SH-SY5Y (cell line): Measurements from ENCODE around the gene BAIAP2.
A peak's percentile ranks its signal among the peaks of the same experiment; 100 is the strongest.

ENCODE experiments used
- GATA2 ChIP-seq: IDR thresholded peaks from 2 replicates; pipeline ENCODE4 v1.6.1; 2011; ENCODE audit warnings: mild to moderate bottlenecking, low read depth, low read length
- GATA3 ChIP-seq: IDR thresholded peaks from 2 replicates; pipeline ENCODE4 v1.6.1; 2011; ENCODE audit warnings: low read depth, mild to moderate bottlenecking, low read length, moderate library complexity

Gene BAIAP2

DNA sequence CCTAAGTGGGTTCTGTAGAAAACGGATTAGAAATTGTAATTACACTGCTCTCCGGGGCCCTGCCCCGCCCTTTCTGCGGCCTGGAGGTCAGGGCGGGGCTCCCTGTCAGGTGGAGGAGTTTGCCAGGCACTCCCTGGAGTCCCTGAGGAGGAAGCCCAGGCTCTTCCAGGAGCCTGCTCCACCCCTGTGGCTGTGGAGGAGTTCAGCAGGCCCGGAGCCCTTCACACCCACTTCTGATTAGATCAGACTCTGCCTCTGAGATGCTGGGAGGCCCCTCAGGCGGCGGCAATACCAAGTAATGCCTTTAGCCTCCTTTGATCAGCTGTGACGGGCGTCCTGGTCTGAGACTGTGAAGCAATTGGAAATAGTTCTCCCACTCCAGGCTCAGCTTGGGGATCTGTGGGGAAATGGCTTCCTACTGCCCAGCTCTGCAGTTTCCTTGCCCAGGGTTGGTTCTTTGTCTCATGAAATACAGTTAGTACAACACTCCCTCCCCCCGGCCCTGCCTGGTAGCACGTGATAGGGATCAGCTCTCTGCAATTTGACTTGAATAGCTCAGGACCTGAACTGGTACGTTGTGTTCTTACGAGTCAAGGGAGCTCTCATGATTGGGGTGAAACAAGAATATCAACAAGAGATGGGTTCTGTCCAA, 22.3 kb downstream of the BAIAP2 start:
- no peak for TF ChIP-seq GATA3
- TF ChIP-seq GATA2 = peak; percentile 70

GRCh38 chr17:81057777-81058176, 22.8 kb downstream of the BAIAP2 start:
- no peak; the same call in 1 of the 2 replicates for TF ChIP-seq GATA2
- no peak for TF ChIP-seq GATA3

- TF ChIP-seq GATA2 (no peak), GATA3 (no peak)
These were observed 23.4 kb downstream of the BAIAP2 start for GRCh38 chr17:81058263-81058871.

DNA sequence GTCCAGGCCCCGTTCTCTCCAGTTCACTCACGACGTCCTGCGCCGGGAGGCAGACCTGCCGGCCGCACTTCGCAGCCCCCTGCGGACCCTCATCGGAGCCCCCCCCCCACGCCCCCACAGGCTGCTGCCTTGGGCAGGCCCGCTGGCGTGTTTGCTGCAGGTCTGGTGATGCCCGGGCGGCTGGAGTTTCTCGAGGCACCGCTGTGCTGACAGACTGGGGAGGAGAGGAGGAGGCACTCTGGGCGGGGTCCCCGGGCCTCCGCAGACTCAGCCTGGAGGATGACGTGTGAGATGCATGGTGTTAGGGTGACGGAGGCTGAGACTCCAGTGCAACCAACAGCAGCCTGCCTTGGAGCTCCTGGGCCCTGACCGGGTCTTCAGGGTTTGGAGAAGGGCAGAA, 24.1 kb downstream of the BAIAP2 start:
- TF ChIP-seq GATA2 (no peak), GATA3 (no peak)

- no peak for TF ChIP-seq GATA3
- no peak for TF ChIP-seq GATA2
These were observed 25.5 kb downstream of the BAIAP2 start for GRCh38 chr17:81060416-81060815.

GRCh38 chr17:81061027-81061735, 26.2 kb downstream of the BAIAP2 start:
- TF ChIP-seq GATA3 (no peak), GATA2 (no peak)

DNA sequence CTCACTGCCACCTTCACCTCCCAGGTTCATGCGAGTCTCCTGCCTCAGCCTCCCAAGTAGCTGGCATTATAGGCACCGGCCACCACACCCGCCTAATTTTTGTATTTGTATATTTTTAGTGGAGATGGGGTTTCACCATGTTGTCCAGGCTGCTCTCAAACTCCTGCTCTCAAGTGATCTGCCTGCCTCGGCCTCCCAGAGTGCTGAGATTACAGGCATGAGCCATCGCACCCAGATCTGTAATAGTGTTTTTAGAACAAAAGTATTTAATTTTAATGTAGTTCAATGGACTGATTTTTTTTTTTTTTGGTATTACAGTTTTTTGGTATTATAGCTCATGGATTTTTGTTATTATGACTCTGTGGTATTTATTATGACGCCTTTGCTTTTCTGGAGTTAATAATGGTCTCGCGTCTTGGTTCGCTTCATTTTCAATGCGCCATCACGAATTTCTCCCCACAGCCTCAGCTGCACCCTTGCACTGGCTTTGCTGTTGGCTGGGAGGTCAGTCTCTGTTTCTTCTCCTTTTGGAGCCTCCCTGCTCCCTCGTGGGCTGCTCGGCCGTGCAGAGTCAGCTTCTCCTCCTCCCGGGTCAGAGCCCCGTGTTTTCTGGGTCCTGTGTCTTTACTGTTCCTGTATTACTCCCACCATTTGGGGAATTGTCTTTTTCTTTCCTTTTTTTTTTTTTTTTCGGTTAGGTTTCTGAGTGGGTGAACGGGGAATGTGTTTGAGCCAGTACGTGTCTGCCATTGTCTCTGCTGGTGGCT, 27.2 kb downstream of the BAIAP2 start:
- TF ChIP-seq GATA2 (no peak), GATA3 (no peak)

GRCh38 chr17:81063106-81064093, 28.4 kb downstream of the BAIAP2 start:
- TF ChIP-seq GATA2 = no peak
- TF ChIP-seq GATA3 = no peak

- no peak for TF ChIP-seq GATA2
- no peak for TF ChIP-seq GATA3
These were observed 29.9 kb downstream of the BAIAP2 start for GRCh38 chr17:81064678-81065475.

DNA sequence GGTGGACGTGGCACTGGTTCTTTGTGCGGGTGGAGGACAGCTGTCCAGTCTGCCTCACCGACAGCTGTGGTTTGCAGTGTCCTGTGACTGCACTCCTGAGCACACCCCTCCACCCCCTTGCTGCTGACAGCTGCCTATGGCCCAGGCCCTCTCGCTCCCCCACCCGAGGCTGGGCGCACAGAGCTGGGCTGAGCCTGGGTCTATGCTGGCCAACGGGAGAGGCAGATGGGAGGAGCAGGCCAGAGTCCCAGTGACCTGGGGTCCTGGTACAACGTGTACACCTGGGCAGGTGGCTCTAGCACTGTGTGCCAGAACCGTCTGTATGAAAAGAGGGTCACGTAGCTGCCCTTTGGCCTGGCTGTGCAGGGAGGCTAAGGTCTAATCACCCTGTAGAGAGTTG, 30.5 kb downstream of the BAIAP2 start:
- TF ChIP-seq GATA3 (no peak), GATA2 (no peak)

DNA sequence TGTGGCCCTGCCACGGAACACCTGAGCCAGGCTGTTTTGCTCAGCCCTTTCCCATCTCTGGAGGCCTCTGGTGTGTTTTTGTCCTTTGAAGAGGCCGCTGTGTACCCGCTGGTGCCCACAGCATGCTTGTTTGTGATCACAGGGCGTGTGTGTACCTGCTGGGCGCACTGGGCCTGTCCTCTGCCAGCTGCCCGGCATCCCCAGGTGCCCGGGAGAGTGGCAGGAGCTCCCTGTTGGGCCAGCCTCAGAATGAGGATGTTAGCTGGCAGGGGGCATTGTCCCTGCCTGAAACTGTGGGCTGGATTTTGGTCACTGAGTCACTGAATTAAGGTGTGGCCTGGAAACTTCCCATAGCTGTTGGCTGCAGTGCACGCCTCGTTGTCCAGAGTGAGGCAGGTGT, 31.1 kb downstream of the BAIAP2 start:
- TF ChIP-seq GATA3 = no peak

DNA sequence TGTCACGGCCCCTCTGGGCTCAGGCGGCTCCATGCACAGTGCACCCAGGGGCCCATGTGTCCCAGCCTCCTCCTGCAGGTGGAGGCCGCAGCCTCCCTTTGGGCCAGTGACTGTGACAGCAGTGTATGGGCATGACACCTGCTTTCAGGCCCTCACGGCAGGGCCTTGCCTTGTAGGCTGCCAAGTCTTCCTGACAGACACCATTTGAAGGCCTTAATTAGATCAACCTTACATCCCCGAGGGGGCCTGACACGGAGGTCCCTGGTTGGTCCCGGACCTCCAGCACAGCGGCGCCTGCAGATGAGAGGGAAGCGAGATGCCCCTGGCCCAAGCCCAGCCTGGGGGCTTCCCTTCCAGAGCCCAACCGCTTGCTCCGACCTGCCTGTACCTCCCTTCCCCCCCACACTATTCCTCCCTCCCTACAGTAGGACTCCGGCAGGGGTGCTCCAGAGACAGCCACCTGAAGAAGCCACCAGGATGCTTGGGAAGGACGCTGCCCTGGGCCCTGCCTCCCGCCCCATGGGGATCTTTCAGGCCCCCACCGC, 31.9 kb downstream of the BAIAP2 start:
- TF ChIP-seq GATA2 = no peak
- TF ChIP-seq GATA3 = no peak
